Nephron (organoid): ENCODE results near the gene COL10A1.

Experiments used
- H3K27ac Mint-ChIP-seq, 3 experiments: 2 replicates each; pipeline ENCODE4 v1.8.0; 2020; ENCODE audit warnings: mixed read lengths in 3 of 3, mild to moderate bottlenecking in 2 of 3, moderate library complexity in 1 of 3
- H3K27me3 Mint-ChIP-seq: 2 replicates; pipeline ENCODE4 v1.8.0; 2021; ENCODE audit warnings: low read depth, mild to moderate bottlenecking, moderate library complexity, mixed read lengths
- H3K36me3 Mint-ChIP-seq: 2 replicates; pipeline ENCODE4 v1.8.0; 2020; ENCODE audit warnings: low read depth, mixed read lengths
- H3K4me1 Mint-ChIP-seq: 2 replicates; pipeline ENCODE4 v1.8.0; 2020; ENCODE audit warnings: mixed read lengths
- H3K4me3 Mint-ChIP-seq, 3 experiments: 2 replicates each; pipeline ENCODE4 v1.8.0; 2020; ENCODE audit warnings: mild to moderate bottlenecking in 3 of 3, mixed read lengths in 3 of 3, moderate library complexity in 2 of 3
- H3K9me3 Mint-ChIP-seq: 2 replicates; pipeline ENCODE4 v1.8.0; 2020; ENCODE audit warnings: mixed read lengths
- TF ChIP-seq, protein P1 (sequence below), 3 experiments: fragments of 200-600 bp; sonication (generic); IDR thresholded peaks; one replicate each; pipeline ENCODE4 v1.5.0; 2021; ENCODE audit warnings: antibody characterized with exemption in 3 of 3; ENCODE audit not compliant: unreplicated experiment in 3 of 3

The COL10A1 gene

DNA sequence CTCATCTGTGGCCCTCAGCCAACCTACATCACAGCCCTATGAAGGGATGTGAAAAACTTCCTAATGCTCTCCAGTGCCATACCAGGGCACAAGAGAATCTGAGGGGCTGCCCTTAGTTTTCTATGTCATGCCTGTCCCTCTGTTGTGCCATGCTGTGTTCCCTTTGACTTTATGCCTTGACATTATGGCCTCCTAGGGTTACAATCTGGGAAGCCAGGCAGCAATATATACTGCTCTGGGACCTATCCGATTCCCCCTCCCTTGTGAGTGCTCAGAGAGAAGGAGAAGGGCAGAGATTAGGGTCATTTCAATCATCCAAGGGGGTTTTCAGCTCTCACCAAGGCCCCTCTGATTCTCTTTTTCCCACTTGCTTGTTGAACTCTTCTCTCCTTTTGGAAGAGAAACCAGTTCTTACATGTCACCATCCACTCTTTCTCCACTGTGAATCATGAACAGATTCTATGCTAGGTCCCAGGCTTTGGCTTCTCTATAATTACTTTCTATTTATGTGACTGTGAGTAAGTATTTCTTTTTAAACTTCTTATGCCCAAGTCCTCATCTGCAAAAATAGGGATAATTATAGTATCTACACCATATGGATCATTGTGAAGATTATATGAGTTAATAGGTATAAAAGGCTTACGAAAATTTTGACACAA is 51.1 kb downstream of the COL10A1 start:
- no peaks in the 10 kb centered on the region for H3K36me3 Mint-ChIP-seq
- no peaks in the 10 kb centered on the region for H3K27me3 Mint-ChIP-seq
- H3K9me3 Mint-ChIP-seq = no peaks in the 10 kb centered on the region
- no peak overlapping the region for H3K27ac Mint-ChIP-seq
- H3K4me1 Mint-ChIP-seq = no peaks in the 10 kb centered on the region
- TF ChIP-seq, protein P1, sequence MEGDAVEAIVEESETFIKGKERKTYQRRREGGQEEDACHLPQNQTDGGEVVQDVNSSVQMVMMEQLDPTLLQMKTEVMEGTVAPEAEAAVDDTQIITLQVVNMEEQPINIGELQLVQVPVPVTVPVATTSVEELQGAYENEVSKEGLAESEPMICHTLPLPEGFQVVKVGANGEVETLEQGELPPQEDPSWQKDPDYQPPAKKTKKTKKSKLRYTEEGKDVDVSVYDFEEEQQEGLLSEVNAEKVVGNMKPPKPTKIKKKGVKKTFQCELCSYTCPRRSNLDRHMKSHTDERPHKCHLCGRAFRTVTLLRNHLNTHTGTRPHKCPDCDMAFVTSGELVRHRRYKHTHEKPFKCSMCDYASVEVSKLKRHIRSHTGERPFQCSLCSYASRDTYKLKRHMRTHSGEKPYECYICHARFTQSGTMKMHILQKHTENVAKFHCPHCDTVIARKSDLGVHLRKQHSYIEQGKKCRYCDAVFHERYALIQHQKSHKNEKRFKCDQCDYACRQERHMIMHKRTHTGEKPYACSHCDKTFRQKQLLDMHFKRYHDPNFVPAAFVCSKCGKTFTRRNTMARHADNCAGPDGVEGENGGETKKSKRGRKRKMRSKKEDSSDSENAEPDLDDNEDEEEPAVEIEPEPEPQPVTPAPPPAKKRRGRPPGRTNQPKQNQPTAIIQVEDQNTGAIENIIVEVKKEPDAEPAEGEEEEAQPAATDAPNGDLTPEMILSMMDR (IDR thresholded peaks at IDR 0.05; ENCODE audit: unreplicated experiment in 3 of 3) = no peak
- no peak overlapping the region for H3K4me3 Mint-ChIP-seq

DNA sequence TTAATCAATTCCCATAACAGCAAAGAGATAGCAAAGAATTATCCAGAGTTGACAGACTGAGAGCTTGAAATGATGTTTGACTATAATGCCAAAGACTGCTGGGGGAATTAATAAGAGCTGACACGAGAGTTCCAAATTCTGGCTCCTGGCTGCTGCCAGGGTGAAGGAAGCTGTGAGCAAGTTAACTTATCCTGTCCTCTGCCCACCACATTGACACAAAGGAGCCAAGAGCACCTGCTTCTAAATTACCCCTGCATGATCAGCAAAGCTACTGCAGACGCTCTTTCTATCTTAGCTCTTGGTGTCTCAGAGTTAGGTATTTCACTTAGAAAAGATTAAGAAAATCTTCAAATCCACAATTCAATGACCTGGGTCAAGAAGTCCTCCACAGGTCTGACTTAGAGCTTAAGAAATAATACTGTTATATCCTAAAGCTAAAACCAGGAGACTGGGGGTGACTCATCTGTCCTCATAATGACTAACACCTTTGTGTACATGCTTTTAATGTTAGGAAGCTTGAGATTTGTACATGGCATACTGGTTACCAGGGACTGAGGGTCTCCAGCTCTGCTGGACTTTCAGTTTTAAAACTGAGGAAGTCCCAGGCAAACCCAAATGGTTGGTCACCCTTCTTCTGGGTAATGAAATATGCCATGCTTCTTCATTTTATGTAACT is 52.0 kb downstream of the COL10A1 start:
- H3K4me1 Mint-ChIP-seq = no peaks in the 10 kb centered on the region
- no peaks in the 10 kb centered on the region for H3K9me3 Mint-ChIP-seq
- H3K4me3 Mint-ChIP-seq = no peak overlapping the region
- H3K36me3 Mint-ChIP-seq = no peaks in the 10 kb centered on the region
- TF ChIP-seq, protein P1 (IDR thresholded peaks at IDR 0.05; ENCODE audit: unreplicated experiment in 3 of 3) = no peak
- no peak overlapping the region for H3K27ac Mint-ChIP-seq
- no peaks in the 10 kb centered on the region for H3K27me3 Mint-ChIP-seq

DNA sequence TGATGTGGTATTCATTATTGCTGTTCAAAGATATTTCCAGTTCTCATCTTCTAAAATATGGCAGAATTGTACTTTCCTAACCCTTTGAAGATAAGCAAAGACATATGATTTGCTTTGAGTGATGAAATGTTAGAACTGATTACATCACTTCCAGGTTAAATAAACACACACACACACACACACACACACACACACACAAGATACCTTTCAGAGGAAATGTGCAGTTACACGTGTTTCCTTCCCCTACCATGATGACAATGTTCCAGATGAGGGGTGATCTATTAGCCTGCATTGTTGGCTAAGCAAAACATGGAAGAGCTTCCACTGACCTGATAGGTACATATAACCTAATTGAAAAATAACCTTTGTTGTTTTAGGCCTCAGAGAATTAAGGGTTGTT is 53.6 kb downstream of the COL10A1 start:
- no peaks in the 10 kb centered on the region for H3K9me3 Mint-ChIP-seq
- H3K4me1 Mint-ChIP-seq = no peaks in the 10 kb centered on the region
- H3K4me3 Mint-ChIP-seq = no peak overlapping the region
- TF ChIP-seq, protein P1 (IDR thresholded peaks at IDR 0.05; ENCODE audit: unreplicated experiment in 3 of 3) = no peak
- H3K36me3 Mint-ChIP-seq = no peaks in the 10 kb centered on the region
- no peaks in the 10 kb centered on the region for H3K27me3 Mint-ChIP-seq
- no peak overlapping the region for H3K27ac Mint-ChIP-seq

DNA sequence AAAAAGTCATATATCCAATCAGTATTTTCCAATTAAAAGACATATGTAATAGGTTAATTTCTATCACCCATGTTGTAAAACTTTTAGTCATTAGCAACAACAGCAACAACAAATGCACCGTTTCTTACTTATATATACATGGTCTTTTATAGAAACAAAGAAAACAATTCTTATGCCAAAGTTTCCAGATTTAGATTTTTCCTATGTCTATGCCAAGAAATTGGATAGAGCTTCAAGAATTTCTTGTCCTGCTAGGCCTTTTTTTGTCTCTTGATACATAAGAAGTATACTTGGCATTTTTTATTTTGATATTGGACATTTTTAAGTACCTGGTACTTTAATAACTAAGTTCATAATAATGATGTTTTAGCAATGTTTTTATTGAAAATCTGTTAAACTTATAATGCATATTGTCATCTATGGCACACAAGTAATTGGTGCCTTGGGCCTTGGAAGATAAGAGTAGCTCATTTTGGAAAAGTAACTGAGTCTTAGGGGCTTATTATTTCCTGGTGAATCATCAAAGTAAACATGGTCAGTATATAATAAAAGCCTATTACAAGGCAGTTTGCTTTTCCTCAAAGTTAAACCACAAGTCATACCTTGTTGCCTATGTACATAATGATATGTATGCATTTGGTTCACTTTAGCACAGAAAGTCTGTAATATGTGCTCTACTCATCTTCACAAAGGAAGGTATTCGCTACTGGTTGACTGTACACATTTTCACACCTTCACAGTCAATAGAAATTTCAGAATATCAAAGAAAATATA is 55.1 kb downstream of the COL10A1 start:
- Mint-ChIP-seq H3K9me3 (no peaks in the 10 kb centered on the region), H3K4me3 (no peak overlapping the region), H3K27me3 (no peaks in the 10 kb centered on the region), H3K4me1 (no peaks in the 10 kb centered on the region), H3K36me3 (no peaks in the 10 kb centered on the region), H3K27ac (peak overlapping the region in 1 of 3 experiments; percentile 17)
- TF ChIP-seq, protein P1 (IDR thresholded peaks at IDR 0.05; ENCODE audit: unreplicated experiment in 3 of 3) = no peak

DNA sequence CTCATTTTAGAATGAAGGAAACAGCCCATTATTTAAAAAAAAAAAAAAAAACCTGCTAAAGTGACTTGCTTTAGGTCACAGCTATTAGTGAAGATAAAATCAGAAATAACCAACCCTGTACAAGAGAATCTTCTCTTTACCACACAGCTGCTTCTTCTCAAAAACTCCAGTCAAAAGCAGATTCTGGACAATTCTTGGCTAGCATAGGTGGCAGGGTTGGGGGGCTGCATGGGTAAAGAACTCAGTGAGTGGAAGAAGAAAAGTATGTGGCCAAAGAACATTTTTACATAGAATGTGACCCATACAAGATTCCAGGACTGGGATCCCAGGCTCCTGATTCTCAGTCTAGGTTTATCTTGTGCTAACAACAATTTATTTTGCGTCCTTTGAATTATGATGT is 55.8 kb downstream of the COL10A1 start:
- TF ChIP-seq, protein P1 (IDR thresholded peaks at IDR 0.05; ENCODE audit: unreplicated experiment in 3 of 3) = no peak
- H3K4me1 Mint-ChIP-seq = no peaks in the 10 kb centered on the region
- no peak overlapping the region for H3K4me3 Mint-ChIP-seq
- H3K27ac Mint-ChIP-seq = peak overlapping the region in 1 of 3 experiments; percentile 17
- H3K9me3 Mint-ChIP-seq = no peaks in the 10 kb centered on the region
- no peaks in the 10 kb centered on the region for H3K27me3 Mint-ChIP-seq
- H3K36me3 Mint-ChIP-seq = no peaks in the 10 kb centered on the region
